GM19372 (cell line): ENCODE measurements around the gene TMEM218.

Experiments used
- ATAC-seq: cut with Tn5 transposase; IDR thresholded peaks from one replicate; pipeline ENCODE4 v1.9.1; 2021; ENCODE audit warnings: mild to moderate bottlenecking, low read depth, moderate library complexity; ENCODE audit not compliant: unreplicated experiment

Gene TMEM218

GRCh38 chr11:125078516-125079140, 32.8 kb downstream of the TMEM218 start:
- ATAC-seq, result no peak

DNA sequence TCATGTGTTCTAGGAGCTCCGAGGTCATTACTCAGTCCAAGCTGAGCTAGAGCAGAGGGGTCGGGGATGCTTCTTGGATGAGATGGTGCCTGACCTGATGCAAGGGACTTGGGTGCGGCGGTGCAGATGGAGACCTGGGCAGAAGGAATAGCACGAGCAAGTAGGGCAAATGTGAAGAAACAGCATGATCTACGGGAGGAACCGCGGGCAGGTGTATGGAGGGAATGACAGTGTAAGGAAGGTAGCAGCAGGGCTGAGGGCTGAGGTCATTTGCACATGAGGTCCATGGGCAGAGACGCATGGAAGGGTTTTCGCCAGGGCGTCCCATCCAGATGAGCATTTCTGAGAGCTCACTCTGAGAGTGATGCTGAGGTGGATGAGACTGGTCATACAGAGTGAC, 33.4 kb downstream of the TMEM218 start:
- ATAC-seq, result no peak

GRCh38 chr11:125076378-125076945, 35.0 kb downstream of the TMEM218 start:
- no peak for ATAC-seq

- ATAC-seq, result no peak
These were observed 35.5 kb downstream of the TMEM218 start for GRCh38 chr11:125075900-125076317.

- no peak for ATAC-seq
These were observed 36.2 kb downstream of the TMEM218 start for GRCh38 chr11:125075242-125075625.

- no peak for ATAC-seq
These were observed 36.8 kb downstream of the TMEM218 start for GRCh38 chr11:125074511-125075241.

- no peak for ATAC-seq
These were observed 37.6 kb downstream of the TMEM218 start for GRCh38 chr11:125073616-125074483.

DNA sequence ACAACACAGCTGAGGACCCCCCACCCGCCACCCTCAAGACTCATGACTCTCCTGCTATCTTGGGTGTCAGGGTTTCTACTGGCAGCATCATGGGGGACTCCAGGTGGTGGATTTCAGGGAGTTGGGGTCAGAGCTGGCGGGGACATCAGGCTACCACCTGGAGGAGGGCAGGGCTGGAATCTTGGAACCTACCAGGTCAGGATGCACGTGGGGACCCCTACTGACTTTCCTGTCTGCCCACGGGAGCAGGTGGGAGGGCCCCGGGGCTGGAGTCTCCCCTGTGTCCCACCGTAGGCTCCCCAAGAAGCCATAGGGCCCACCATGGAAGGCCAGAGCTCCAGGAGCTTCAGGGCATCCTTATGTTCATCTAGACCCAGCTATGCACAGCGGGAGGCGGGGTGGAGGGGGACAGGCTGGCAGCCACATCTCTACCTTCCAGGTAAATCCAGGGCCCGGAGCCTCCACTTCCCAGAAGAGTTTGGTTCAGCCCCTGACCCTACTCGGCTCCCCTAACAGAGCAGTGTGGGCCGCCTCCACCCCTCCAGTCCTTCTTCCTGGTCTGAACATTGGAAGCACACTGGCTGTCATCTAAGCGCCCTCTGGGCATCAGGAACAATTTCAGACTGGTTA, 38.4 kb downstream of the TMEM218 start:
- no peak for ATAC-seq

- peak; percentile 63 for ATAC-seq
These were observed 39.0 kb downstream of the TMEM218 start for GRCh38 chr11:125072218-125072960.

GRCh38 chr11:125071846-125072217, 39.6 kb downstream of the TMEM218 start:
- ATAC-seq, result no peak

GRCh38 chr11:125071435-125071834, 40.0 kb downstream of the TMEM218 start:
- no peak for ATAC-seq

DNA sequence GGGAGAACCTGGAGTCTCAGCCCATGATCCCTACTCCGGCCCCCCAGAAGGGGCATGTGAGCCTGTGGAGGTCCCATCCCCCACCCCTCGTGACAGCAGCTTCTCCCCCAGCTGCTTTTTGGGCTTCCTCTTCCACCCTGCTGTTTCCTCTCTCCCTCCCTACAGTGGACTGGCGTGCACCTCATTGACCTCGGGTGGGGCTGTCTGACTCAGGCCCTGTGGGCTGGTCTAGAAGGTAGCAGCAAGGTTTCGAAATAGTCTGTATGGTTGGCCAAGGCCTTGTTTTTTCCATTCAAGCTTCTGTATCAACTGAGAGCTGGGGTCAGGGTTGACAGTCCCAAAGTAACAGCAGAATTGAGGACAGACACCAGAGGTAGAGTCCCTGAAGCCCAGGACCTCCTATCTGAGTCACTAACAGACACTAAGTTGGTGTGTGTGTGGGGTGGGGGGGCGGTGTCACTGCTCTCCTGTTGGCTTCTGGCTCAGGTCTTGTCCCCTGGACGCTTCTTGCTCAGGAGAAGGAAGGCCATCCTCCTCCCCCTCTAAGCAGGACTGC, 40.6 kb downstream of the TMEM218 start:
- peak; percentile 69 for ATAC-seq

DNA sequence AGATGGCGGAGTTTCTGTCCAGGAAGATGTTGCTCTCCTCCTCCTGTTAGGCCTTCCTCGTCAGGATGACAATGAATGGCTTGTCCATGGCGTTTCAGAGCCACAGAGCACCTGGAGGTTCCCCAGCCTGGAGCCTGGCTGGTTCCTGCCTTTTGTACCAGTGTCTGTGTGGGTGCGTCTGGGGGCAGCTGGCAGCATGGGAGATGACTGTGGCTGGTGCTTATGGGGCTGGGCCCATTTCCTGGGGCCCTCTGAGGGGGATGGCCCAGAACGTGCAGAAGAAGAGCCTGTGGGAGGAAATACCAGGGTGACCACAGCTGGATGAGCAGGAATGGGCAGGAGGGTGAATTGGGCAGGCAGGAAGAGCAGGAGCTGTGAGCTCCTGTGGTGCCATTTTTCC, 41.6 kb downstream of the TMEM218 start:
- ATAC-seq, result no peak

GRCh38 chr11:125069008-125069407, 42.4 kb downstream of the TMEM218 start:
- ATAC-seq, result no peak

DNA sequence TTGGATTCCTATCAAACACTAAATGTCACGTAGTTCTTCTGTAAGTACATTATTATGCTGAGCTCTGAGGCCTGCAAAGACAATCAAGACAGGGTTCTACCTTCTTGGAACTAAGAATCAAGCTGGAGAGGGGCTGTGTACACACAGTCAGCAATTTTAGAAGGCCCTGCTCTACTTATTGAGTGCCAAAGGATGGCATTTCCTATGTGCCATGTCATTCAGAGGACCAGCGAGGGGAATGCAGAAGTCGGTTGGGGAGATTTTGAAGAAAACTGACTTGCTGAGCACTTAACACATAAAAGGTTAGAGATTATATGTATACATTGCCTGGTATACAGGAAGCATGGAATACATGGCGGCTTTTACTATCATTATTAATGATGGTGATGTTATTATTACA, 43.1 kb downstream of the TMEM218 start:
- ATAC-seq, result no peak

DNA sequence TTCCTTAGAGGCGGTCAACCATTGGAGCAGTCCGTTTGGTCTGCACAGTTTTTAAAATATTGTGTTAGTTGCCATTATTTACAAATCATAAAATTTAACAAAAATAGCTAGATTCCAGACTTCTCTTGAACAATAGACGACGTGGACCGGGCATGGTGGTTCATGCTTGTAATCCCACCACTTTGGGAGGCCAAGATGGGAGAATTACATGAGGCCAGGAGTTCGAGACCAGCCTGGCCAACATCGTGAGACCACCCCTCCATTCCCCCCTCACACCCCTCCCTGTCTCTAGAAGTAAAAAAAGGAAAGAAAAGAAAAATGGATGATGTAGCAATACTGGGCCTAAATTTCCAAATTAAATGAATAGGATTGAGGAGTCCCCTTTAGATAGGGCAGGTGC, 47.4 kb downstream of the TMEM218 start:
- ATAC-seq, result no peak

DNA sequence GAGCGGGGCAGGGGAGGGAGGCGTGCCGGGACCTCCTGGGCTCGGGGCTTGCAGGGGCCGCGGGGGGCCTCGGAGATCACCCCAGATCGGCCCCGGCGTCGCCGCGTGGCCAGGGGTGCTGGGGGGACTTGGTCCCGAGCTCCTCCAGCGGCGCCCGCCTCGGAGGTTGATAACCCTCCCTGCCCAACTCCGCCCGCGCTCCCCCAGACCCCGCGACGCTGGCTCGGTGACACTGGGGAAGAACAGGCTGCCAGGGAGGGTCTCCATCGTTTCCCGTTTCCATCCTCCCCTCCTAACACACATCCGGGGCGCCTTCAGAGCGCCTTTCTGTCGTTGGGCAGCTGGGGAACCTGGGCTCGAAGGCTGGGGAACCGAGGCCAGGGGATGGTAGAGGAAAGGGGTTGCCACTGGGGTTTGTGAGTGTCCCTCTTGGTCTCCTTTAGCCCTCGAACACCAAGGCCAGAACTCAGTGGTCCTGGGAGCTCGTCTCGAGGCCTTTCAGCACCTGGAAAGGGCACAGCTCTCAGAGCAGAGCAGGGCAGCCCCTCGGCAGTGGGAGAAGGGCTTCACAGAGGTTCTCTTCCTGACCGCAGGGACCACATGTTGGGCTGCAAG, 47.9 kb downstream of the TMEM218 start:
- ATAC-seq, result peak; percentile 18

DNA sequence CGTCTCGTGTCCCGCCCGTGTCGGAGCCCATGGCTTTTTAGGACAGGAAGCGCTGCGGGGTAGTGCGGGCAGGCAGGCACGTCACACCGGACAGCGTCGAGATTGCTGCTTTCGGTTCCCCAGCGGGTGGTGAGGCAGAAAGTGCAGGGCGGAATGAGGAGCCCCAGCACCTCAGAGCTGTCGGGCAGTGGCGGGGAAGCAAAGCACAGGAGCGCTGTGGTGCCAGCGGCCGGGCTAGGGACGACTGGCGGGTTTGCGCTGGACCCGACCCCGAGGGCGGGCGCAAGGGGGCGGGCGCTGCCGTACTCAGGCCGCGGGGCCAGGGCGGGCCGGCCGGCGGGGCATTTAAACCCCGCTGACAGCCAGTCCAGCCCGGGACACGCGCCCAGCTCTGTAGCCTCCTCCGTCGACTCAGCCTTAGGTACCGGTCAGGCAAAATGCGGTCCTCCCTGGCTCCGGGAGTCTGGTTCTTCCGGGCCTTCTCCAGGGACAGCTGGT, 48.4 kb downstream of the TMEM218 start, which contains the start of gene SLC37A2:
TSS of gene SLC37A2 (plus strand) at position 375 of the 498 bp plus-strand sequence. CDS start at position 438, 63 bp downstream.
- ATAC-seq, result peak; percentile 86
